HG02588 (cell line): ENCODE data around the gene KAT8.
"Not testable (repeated sequence)": the region's sequence is repeated elsewhere in the genome, so short reads cannot be mapped to it uniquely, and the experiment has no call there.

Source experiments
- ATAC-seq: cut with Tn5 transposase; IDR thresholded peaks from one replicate; pipeline ENCODE4 v1.9.1; 2021; ENCODE audit warnings: mild to moderate bottlenecking, moderate library complexity; ENCODE audit not compliant: unreplicated experiment

Gene KAT8

DNA sequence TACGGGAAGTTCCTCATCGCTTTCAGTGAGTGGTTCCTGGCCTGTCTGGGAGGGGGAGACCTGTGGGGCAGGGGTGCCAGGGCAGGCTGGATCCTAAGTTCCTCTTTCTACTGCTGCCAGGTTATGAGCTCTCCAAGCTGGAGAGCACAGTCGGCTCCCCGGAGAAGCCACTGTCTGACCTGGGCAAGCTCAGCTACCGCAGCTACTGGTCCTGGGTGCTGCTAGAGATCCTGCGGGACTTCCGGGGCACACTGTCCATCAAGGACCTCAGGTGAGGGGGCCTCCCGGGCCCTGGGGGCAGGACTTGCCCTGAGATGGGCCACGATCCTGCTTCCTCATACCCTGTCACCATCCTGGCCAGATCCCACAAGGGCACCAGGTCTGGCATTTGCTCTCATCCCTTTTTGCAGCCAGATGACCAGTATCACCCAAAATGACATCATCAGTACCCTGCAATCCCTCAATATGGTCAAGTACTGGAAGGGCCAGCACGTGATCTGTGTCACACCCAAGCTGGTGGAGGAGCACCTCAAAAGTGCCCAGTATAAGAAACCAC, 12.9 kb downstream of the KAT8 start:
- no peak for ATAC-seq

DNA sequence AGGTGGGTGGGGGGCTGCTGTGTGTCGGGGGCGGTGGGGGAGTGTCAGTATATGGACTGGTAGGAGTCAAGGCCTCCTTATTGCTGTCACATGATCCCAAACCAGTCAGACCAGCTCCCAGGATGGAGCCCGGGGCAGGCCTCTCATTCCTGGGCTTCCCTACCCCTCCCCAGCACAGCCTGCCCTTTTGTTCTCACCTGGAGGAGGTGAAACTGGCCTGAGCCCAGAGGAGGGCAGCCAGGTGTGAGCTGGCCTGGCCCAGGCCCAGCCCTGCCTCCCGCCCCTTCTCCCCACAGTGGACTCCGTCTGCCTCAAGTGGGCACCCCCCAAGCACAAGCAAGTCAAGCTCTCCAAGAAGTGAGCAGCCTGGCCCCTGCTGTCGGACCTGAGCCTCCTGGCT, 13.4 kb downstream of the KAT8 start:
- ATAC-seq = no peak

DNA sequence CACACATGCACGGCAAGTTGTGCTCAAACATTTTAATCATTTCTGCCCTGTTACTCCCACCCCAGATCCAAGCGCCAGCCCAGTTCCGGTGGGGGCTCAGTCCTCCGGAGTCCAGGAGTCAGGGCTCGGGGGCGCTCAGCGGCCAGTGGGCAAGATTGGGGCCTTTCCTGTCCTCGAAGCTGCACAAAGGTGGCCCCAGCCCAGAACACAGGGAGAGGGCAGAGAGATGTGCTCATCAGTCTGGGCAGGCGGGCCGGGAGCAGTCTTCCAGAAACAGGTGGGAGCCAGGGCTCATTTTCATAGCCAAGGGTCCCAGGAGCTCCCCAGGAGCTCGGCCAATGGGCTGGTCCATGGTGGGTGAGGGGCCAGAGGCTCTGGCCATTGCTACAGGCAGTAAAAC, 14.0 kb downstream of the KAT8 start:
- no peak for ATAC-seq

DNA sequence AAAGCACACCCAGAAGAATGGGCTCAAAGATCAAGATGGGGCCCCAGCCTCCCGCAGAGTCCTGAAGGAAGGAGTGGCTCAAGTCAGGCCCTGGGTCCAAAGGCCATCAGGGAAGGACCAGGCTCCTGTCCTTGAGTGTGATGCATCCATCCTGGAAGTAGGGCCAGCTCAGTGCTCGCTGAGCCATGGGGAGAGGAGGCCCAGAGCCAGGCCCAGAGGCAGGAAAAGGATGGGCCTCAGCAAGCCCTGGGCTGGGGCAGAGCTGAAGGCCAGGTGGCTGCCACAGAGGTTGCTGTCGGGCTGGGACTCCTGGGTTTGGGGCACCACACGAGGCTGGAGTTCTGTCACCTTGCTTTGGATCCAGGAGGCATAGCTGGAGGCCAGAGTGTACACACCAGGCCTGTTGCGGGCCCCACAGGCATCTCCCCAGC, 14.4 kb downstream of the KAT8 start:
- ATAC-seq = no peak

DNA sequence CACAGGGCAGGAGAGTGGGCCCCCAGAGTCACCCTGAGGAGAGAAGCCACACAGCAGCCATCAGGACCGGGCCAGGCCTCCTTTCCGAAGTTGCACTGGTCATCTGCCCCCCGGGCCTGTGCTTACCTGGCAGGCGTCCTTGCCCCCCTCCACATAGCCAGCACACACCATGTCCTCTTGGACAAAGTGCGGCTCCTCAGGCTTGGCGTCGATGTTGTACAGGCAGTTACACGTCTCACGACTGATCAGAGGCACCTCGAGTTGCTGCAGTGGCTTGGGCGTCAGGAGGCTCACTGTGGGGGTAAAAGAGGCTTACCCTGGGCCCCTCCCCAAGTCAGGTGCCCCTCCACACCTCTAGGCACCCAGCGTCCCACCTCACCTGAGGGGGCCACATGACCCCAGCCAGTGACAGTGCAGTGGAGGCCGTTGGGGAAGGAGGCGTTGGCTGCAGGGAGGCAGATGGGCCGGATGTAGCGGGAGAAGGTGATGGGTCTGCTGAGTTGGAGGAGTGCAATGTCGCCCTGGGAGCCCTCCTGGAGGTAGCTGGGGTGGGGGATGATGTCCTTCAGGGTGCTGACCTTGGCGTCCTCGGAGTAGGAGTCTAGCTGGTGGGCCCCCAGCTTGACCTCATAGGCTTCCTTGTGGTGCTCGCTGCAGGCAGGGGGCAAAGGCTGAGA, 15.0 kb downstream of the KAT8 start:
- ATAC-seq = no peak

DNA sequence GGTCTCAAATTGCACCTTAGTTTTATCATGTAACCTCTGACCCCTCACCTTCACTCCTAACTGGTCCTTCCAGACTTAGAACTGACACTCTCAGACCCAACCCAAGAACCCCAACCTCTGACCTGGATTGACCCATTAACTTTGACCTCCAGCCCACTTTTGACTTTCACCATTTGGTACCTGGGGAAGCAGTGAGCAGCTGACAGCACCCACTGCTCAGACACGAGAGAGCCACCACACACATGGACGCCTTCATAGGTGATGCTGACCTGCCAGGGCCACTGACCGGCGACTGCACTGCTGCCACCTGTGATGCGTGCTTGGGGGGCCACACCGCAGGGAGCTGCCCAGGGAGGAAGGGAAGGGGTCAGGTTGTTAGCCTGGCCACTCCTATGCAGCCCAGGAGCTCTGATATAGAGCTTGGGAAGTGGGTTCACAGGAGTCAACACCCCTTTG, 15.6 kb downstream of the KAT8 start:
- no peak for ATAC-seq

DNA sequence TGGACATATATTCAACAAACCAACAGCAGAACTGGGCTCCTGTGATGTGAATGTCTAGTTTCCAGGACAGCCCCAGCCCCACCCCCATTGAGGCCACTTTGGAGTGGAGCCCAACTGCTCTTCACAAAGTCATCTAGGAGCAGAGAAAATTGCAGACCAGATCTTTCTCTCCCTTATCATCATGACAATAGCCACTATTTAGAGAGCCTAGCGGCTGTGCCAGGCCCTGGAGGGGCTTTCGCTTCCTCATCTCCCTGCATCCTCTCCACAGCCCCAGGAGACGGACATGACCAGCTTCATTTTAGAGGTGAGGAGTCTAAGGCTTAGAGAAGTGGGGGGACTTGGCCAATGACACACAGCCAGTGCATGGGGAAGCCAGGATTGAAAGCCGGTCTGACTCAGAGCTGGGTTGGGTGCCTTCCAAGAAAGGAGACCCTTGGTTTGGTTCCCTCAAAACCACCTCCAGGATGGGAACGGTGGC, 16.7 kb downstream of the KAT8 start:
- ATAC-seq = no peak

DNA sequence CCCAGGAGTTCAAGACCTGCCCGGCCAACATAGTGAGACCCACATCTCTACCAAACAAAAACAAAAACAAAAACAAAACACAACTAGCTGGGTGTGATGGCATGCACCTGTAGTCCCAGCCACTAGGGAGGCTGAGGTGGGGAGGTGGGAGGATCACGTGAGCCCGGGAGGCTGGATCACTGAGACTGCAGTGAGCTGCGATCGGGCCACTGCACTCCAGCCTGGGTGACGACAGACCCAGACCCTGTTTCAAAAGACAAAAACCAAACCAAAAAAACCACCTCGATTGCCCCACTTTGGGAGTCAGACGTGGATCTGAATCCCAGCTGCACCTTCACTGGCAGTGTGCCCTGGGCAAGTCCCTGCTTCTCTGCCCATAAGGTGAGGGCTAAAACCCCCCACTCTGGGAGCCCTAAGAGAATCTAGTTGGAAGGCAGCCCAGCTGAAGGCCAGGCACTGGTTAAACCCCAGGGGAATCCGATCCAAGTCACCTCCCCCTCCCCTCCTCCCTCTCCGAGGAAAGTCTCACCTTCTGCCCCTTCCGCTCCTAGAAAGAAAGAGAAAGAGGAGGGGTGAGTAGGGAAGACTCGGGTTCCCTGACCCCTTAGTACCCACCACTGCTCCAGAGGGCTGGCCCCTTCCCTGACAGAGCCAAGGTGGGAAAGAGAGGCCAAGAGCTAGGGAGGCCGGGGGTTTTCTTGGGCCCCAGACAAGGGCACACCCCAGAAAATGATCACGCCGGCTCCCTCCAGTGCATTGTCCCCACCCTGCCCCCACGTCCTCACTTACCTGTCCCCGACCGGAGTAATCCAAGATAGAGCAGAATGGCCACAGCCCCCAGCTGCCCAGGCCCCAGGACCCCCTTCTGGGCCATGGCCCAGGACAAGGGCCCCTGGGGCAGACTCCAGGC, 17.4 kb downstream of the KAT8 start:
- no peak for ATAC-seq

DNA sequence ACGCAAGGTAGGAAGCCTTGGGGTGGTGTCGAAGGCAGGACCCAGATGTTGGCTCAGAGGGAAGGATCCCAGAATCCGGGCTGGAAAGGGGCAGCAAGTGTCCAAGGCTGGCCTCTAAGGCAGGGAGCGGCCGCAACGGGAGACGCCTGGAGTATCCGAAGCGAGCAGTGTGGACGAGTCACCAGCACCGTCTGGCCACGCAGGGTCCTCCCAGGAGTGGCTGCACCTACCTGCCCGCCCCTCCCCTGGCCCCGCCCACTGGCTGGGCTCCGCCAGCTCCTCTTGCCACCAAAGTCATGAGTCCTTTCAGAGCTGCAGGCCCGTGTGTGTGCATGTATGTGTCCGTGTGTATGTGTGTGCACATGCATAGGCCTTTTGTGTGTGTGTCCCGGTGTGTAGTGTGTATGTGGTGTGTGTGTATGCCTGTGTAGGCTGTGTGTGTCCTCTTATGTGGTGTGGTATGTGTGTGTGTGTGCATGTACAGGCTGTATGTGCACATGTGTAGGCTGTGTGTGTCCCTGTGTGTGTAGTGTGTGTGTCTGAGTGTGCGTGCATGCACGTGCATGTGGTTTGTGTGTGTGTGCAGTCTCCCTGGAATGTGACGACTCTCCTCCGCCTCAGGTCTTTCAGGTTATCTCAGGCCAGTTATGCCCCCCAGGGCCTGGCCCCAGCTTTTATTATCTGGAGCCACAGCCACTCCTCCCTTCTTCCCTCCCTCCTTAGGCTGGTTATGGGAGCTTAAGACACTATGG, 18.2 kb downstream of the KAT8 start, which contains the start of gene PRSS8:
Gene PRSS8 (minus strand): TSS at position 193 of the 752 bp plus-strand sequence. CDS start 229 bp downstream, outside the sequence.
- no peak for ATAC-seq

DNA sequence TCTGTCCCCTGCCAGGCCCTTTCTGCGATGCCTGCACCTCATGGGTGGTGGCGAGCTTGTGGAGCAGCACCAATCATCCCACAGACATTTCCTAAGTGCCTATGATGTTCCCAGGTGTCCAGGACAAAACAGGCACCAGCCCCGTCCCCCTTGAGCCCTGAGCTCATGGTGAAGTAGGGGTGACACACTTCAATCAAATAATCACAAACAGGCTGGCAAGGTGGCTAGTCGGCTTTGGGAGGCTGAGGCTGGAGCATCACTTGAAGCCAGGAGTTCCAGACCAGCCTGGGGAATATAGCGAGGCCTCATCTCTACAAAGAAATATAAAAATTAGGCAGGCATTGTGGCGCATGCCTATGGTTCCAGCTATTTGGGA, 18.8 kb downstream of the KAT8 start:
- ATAC-seq = no peak

DNA sequence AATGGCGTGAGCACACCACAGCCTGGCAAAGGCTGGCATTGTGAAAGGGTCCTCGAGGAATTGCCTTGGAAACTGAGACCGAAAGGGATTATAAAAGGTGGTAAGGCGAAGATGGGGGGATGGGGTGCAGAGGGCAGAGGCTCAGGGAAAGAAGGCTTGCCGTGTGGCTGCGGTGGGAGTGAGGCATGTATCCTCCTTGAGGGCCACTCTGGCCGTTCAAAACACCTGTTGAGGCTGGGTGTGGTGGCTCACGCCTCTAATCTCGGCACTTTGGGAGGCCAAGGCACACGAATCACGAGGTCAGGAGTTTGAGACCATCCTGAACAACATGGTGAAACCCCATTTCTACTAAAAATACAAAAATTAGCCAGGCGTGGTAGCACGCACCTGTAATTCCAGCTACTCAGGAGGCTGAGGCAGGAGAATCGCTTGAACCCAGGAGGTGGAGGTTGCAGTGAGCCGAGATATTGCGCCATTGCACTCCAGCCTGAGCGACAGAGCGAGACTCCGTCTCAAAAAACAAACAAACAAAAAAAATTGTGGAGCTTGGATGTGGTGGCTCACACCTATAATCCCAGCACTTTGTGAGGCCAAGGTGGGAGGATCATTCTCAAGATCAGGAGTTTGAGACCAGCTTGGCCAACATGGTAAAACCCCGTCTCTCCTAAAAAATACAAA, 19.5 kb downstream of the KAT8 start:
- not testable (repeated sequence) for ATAC-seq

DNA sequence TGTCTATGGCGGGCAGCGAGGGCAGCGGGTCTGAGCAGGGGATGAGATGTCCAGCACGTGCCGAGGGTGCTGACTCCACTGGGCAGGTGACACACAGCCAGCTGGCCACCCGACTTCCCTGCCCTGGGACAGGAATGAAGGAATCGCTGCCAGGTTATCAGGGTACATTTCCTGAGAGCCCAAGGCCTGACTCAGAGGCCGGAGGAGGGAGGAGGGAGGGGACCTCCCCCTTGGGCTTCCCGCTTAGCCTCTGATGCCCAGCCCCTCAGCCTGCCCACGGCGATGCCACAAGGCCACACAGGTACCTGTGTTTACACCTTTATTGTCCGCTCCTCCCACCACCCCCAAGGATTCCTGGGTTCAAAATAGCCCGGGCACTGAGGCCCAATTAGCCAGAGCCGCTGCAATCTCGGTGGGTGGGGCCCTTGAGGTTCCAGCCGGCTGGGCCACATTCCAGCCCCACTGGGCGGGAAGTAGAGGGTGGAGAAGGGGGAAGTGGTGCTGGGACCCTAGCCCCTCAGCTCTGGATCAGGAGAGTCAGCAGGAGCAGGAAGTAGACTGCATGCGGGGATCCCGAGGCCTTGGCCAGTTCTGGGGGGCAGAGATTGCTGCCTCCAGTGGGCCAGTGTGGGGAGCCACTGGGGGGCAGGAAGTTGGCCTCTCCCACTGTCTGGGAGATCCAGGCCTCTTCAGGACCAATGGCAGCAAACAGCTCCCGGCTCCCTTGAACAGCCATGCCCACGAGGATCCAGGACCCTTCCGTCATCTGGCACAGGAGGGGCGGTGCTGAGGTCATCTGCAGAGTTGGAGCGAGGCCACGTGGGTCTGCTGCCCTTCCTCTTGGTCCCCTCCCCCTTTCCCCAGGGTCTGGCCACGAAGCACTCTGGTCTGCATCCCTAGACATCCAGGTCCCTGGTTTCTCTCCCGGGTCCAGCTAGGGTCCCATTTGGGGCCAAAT, 21.4 kb downstream of the KAT8 start:
- ATAC-seq = no peak

DNA sequence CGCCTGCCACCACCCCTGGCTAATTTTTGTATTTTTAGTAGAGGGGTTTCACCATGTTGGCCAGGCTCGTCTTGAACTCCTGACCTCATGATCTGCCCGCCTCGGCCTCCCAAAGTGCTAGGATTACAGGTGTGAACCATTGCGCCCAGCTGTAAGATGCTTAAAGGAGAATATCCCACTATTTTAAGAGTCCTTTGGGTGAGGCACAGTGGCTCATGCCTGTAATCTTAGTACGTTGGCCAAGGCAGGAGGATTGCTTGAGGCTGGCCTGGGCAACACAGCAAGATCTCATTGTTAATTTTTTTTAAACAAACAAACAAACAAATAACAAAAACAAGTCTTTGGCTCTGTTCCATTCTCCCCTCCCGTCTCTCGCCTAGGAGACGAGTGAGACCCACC, 23.6 kb downstream of the KAT8 start:
- ATAC-seq = not testable (repeated sequence)

DNA sequence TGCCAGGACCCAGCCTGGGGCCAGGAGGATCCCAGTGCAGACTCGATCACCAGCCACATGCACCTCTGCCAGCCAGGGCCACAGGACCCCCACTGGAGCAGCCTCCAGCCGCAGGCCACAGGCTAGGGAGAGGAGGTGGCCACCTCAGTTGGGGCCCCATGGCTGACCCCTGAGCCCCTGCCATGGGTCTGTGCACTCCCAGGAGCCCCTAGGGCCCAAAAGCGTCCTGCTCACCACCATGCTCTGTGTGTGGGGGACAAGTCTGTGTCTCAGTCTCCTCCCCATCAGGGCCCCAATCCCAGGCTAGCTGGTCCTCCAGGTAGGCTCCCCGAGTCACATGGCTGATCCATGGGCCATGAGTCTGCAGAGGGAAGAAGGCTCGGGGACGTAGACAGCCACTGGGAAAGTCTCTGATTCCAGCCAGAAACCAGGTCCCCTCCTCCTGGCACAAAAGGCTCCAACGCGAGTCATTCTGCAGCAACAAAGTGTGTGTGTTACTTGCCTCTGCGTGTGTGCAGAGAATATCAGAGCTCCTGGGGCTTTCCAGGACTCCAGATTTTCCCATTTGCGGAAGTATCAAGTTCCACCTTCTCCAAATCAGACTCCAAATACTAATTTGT, 24.1 kb downstream of the KAT8 start:
- peak; percentile 1 for ATAC-seq

DNA sequence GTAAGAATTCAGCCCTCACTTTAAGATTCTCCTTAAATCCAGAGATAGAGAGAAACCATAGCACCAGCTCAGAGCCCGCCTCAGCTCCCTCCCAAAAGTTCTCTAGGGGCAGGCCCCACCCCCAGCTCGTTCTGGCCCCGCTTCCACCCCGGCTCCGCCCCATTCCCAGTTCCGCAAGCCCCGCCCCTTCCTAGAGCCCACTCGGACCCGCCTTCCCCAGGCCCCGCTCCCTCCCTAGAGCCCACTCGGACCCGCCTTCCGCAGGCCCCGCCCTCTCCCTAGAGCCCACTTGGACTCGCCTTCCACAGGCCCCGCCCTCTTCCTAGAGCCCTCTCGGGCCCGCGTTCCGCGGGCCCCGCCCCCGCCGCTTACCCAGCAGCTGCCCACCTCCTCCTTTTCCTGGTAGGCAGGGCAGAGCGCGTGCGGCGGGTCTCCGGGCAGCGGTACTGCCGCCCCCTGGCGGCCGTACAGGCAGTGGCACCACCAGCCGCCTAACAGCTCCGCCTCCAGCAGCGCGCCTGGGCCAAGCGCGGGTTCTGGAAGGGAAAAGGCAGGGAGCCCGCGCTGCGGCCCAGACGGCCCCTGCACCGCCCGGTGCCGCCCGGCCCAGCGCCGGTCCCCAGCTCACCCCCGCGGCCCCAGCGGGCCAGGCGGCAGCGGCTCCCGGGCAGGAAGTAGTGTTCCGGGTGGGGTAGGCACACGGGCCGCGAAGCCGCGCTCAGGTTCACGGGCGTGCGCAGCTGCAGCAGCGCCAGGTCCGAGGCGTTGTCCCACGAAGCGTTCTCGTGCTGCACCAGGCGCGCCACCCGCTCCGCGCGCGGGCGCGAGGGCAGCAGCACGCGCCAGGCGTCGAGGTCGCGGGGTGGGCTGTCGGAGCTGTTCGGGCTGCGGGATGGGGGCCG, 24.9 kb downstream of the KAT8 start:
- peak; percentile 77 for ATAC-seq

DNA sequence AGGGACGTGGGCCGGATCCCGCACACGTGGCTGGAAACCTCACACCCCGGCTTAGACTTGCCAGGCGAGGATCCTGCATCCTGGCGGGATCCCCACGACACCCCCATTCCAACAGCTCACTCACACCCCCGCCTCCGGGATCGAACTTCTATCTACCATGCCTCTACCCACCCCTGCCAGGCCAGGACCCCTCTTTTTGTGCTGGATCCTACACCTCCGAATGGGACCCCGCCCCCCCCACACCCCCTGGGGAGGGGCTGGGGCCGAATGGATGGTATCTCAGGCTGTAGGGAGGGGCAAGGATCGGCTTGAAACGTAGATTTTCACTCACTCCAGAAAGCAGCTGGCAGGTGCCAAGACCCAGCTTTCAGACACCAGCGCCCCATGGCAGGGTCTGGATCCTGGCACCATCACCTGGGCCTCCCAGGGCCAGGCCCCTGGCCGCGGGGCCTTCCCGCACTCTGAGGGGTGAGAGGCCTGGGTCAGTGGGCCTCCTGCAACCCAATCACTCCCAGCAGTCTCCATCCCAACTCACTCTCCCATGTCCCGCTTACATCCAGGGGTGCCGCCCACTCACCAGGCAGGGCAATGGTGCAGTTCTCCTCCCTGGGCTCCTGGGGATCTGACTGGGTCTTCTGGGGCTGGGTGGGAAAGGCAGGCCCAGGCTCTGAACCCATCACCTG, 25.7 kb downstream of the KAT8 start:
- ATAC-seq = no peak

DNA sequence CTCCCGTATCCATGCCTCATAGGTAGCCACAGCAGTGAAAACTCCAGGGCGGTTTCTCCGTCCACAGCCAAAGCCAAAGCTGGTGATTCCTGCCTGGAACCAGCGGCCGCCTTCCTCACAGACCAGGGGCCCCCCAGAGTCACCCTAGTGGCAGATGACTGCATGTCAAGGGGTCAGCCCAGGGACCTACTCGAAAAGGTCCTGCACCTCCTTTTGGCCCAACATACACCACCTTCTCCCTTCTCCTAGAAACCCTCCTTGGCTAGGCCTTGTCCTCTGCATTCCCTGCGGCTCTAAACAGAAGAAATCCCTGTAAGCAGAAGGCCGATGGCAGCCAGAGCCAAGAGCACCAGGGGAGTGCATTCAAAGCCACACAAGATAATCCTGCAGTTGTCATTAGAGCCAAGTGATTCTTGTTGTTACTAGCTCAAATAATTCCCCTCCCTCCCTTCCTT, 26.3 kb downstream of the KAT8 start:
- ATAC-seq = no peak
